Fibroblast of lung (primary cell): ENCODE measurements around the gene CD6. TPM values are rescaled to one million over a fixed set of nuclear protein-coding genes. Genes with fewer than 3 reads are reported as not detected.

Experiments used
- DNase-seq, 2 donors: peaks; one replicate each; pipeline versions ENCODE4 v3.0.0 to v3.0.0-alpha.2; 2010; ENCODE audit warnings: low read depth in 2 of 2
- H2AFZ ChIP-seq: 2 replicates; pipeline ENCODE4 v1.5.1; 2012; ENCODE audit warnings: low read length, control low read depth, inconsistent platforms
- H3K27ac ChIP-seq: 2 replicates; pipeline ENCODE4 v1.5.1; 2011; ENCODE audit warnings: low read length, control low read depth; ENCODE audit not compliant: insufficient read depth
- H3K27me3 ChIP-seq: 2 replicates; pipeline ENCODE4 v1.5.1; 2011; ENCODE audit warnings: mild to moderate bottlenecking, low read length; ENCODE audit not compliant: control insufficient read depth, insufficient read depth
- H3K36me3 ChIP-seq: 2 replicates; pipeline ENCODE4 v1.5.1; 2011; ENCODE audit warnings: low read length; ENCODE audit not compliant: control insufficient read depth, insufficient read depth
- H3K4me1 ChIP-seq: 2 replicates; pipeline ENCODE4 v1.5.1; 2011; ENCODE audit warnings: low read length; ENCODE audit not compliant: control insufficient read depth, insufficient read depth; ENCODE audit errors: extremely low read depth
- H3K4me2 ChIP-seq: 2 replicates; pipeline ENCODE4 v1.5.1; 2011; ENCODE audit warnings: low read length, control low read depth; ENCODE audit not compliant: insufficient read depth; ENCODE audit errors: extremely low read depth
- H3K4me3 ChIP-seq, 4 experiments: fragments of 200-600 bp in 1 of 4; sonication (generic) in 1 of 4; replicated peaks in 1 of 4; 2 replicates each; pipeline ENCODE4 v1.5.1; 2011 to 2016; ENCODE audit warnings: low read length in 4 of 4, low read depth in 3 of 4, mild to moderate bottlenecking in 3 of 4, control low read depth in 2 of 4, inconsistent platforms in 1 of 4, mixed read lengths in 1 of 4; ENCODE audit not compliant: insufficient read depth in 1 of 4; ENCODE audit errors: control extremely low read depth in 1 of 4
- H3K79me2 ChIP-seq: 2 replicates; pipeline ENCODE4 v1.5.1; 2012; ENCODE audit warnings: mild to moderate bottlenecking, low read length, inconsistent platforms; ENCODE audit not compliant: control insufficient read depth, insufficient read depth
- H3K9ac ChIP-seq: 2 replicates; pipeline ENCODE4 v1.5.1; 2011; ENCODE audit warnings: mild to moderate bottlenecking, low read length, control low read depth; ENCODE audit not compliant: insufficient read depth
- H3K9me3 ChIP-seq: 2 replicates; pipeline ENCODE4 v1.5.1; 2012; ENCODE audit warnings: low read depth, low read length; ENCODE audit not compliant: control insufficient read depth, insufficient read depth
- H4K20me1 ChIP-seq: 2 replicates; pipeline ENCODE4 v1.5.1; 2011; ENCODE audit warnings: low read length; ENCODE audit not compliant: control insufficient read depth, insufficient read depth; ENCODE audit errors: extremely low read depth
- CTCF ChIP-seq, 2 donors: IDR thresholded peaks in 1 of 2; conservative IDR thresholded peaks in 1 of 2; 1 replicate in 1 of 2; 2 replicates in 1 of 2; pipeline ENCODE4 v1.5.1; 2011 to 2012; ENCODE audit warnings: low read length in 2 of 2, control low read depth in 1 of 2, inconsistent platforms in 1 of 2, low read depth in 1 of 2, mild to moderate bottlenecking in 1 of 2
- EZH2 ChIP-seq: IDR thresholded peaks from 2 replicates; pipeline ENCODE4 v1.5.1; 2012; ENCODE audit warnings: low read length, control low read depth, mild to moderate bottlenecking; ENCODE audit errors: missing control alignments
- polyA plus RNA-seq, 2 donors: library from polyadenylated mRNA; depleted of rRNA in 1 of 2; stranded (reverse) in 1 of 2; unstranded in 1 of 2; fragments of >200 nt; gene quantifications; 2 replicates each; pipeline ENCODE4 v1.2.1, GENCODE V29; 2011 to 2012; ENCODE audit warnings: missing spikeins in 1 of 2
- total RNA-seq: library from RNA; depleted of rRNA; stranded (reverse); fragments of >200 nt; gene quantifications from 2 replicates; pipeline ENCODE4 v1.2.1, GENCODE V29; 2014

The CD6 gene
- total and polyA plus RNA-seq, 2 donors (not counting 1 experiment from before 2014, with no cell fraction given), result not detected

DNA sequence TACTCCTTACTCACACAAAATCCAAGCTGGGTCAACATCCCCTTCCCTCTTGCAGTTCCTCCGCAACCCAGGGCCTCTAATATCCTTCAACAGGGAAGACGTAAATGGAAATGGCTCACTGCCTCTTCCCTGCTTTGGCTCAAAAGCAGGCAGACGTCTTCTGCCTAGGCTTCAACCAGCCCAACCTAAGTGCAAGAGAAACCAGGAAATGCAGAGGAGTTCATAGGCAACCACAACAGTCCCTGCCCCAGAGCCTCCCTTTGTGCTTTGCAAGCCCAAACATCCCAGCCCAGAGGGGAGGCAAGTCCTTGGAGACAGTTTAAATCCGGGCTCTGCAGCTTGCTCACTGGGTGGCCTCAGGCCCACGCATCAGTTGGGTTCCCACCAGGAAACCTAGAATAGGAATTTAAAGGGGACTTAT lies 33.3 kb downstream of the CD6 start:
- H2AFZ ChIP-seq, result no peak overlapping the region

GRCh38 chr11:61007383-61007955 lies 36.0 kb downstream of the CD6 start:
- no peak overlapping the region for H2AFZ ChIP-seq
- no peak overlapping the region for H3K4me2 ChIP-seq
- H3K9ac ChIP-seq, result no peak overlapping the region
- H3K4me3 ChIP-seq, result no peak overlapping the region
- H3K4me1 ChIP-seq, result no peaks in the 10 kb centered on the region
- no peak overlapping the region for H3K27ac ChIP-seq
- no peaks in the 10 kb centered on the region for H3K9me3 ChIP-seq
- TF ChIP-seq CTCF (conservative IDR thresholded peaks at IDR 0.05 in 1 of 2, IDR thresholded peaks at IDR 0.05 in 1 of 2; ENCODE audit: low read depth in 1 of 2, low read length in 2 of 2), result no peak
- TF ChIP-seq EZH2, result peak; percentile 10
- H3K27me3 ChIP-seq, result peaks cover 40% of the 10 kb centered on the region
- DNase-seq, result no peak
- H3K36me3 ChIP-seq, result no peaks in the 10 kb centered on the region
- H4K20me1 ChIP-seq, result no peaks in the 10 kb centered on the region
- H3K79me2 ChIP-seq, result no peaks in the 10 kb centered on the region

More for the DNA sequence above, 33.3 kb downstream of the CD6 start:
- Histone ChIP-seq H4K20me1 (no peaks in the 10 kb centered on the region), H3K27ac (no peak overlapping the region), H3K4me3 (no peak overlapping the region), H3K4me2 (no peak overlapping the region), H3K27me3 (peaks cover 33% of the 10 kb centered on the region), H3K9ac (no peak overlapping the region), H3K4me1 (no peaks in the 10 kb centered on the region), H3K36me3 (no peaks in the 10 kb centered on the region), H3K79me2 (no peaks in the 10 kb centered on the region), H3K9me3 (no peaks in the 10 kb centered on the region)
- peak in 1 of 2 donors; percentile 7 for DNase-seq
- no peak for TF ChIP-seq CTCF (conservative IDR thresholded peaks at IDR 0.05 in 1 of 2, IDR thresholded peaks at IDR 0.05 in 1 of 2; ENCODE audit: low read depth in 1 of 2, low read length in 2 of 2)
- no peak for TF ChIP-seq EZH2

DNA sequence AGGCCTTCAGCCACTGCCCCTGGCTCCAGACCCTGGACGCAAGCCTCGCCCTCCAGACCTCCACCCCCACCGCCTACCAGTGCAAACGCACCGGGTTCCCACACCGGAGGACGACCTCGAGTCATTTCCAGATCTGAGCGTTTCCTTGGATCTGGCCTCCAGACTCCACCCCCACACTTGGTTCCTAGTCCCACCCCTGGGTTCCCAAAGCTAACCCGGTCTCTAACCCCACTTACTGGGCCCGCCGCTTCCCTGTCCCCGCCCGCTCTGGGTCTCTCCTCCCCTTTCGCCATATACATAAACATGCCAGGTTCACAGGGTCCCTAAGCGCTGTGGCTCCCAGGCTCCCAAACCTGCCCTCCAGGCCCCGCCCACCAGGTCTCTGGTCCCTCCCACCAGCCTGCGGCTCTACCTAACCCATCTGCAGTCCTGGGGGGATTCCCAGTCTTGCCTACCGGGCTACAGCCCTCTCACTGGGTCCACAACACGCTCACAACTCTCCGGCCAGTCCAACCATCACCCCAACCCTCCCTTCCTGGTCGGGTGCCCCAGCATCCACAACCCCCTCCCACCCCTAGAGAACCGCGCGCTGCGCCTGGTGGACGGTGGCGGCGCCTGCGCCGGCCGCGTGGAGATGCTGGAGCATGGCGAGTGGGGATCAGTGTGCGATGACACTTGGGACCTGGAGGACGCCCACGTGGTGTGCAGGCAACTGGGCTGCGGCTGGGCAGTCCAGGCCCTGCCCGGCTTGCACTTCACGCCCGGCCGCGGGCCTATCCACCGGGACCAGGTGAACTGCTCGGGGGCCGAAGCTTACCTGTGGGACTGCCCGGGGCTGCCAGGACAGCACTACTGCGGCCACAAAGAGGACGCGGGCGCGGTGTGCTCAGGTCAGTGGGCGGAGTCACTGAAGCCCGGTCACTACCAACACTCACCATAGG lies 36.7 kb downstream of the CD6 start:
- no peak overlapping the region for H3K4me3 ChIP-seq
- no peaks in the 10 kb centered on the region for H3K4me1 ChIP-seq
- DNase-seq, result no peak
- H3K4me2 ChIP-seq, result no peak overlapping the region
- no peaks in the 10 kb centered on the region for H4K20me1 ChIP-seq
- H3K9ac ChIP-seq, result no peak overlapping the region
- no peaks in the 10 kb centered on the region for H3K9me3 ChIP-seq
- H3K27ac ChIP-seq, result no peak overlapping the region
- no peaks in the 10 kb centered on the region for H3K79me2 ChIP-seq
- H3K36me3 ChIP-seq, result no peaks in the 10 kb centered on the region
- H2AFZ ChIP-seq, result no peak overlapping the region
- TF ChIP-seq EZH2 (peak; percentile 44), CTCF (conservative IDR thresholded peaks at IDR 0.05 in 1 of 2, IDR thresholded peaks at IDR 0.05 in 1 of 2; ENCODE audit: low read depth in 1 of 2, low read length in 2 of 2) (no peak)
- H3K27me3 ChIP-seq, result peaks cover 45% of the 10 kb centered on the region
